ENCODE results near the gene FMO1. TPM values are rescaled to one million over a fixed set of nuclear protein-coding genes. Genes with fewer than 3 reads are reported as not detected.
A peak's percentile ranks its signal among the peaks of the same experiment; 100 is the strongest.

FMO1 gene
- total and polyA plus RNA-seq, 8 donors = 1.4 to 3.2 (median 2.2) TPM; not detected in 4

- H3K4me3 ChIP-seq = peak overlapping the region; percentile 53 to 58 (median 55)
- 3 to 6% (median 3%) methylated on average over 31 to 34 of the region's 34 CpGs for WGBS, 5 donors
- TF ChIP-seq, protein P1, sequence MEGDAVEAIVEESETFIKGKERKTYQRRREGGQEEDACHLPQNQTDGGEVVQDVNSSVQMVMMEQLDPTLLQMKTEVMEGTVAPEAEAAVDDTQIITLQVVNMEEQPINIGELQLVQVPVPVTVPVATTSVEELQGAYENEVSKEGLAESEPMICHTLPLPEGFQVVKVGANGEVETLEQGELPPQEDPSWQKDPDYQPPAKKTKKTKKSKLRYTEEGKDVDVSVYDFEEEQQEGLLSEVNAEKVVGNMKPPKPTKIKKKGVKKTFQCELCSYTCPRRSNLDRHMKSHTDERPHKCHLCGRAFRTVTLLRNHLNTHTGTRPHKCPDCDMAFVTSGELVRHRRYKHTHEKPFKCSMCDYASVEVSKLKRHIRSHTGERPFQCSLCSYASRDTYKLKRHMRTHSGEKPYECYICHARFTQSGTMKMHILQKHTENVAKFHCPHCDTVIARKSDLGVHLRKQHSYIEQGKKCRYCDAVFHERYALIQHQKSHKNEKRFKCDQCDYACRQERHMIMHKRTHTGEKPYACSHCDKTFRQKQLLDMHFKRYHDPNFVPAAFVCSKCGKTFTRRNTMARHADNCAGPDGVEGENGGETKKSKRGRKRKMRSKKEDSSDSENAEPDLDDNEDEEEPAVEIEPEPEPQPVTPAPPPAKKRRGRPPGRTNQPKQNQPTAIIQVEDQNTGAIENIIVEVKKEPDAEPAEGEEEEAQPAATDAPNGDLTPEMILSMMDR (IDR thresholded peaks at IDR 0.05) = peak in 4 of 7 experiments; percentile 23 to 41 (median 34)
- no peak for TF ChIP-seq POLR2AphosphoS5 (IDR thresholded peaks at IDR 0.05)
- peak; percentile 51 to 78 for DNase-seq
- H3K27ac ChIP-seq = peak overlapping the region; percentile 68 to 92 (median 71)
- H3K4me1 ChIP-seq = peaks cover 0 to 24% (median 13%) of the 10 kb centered on the region in 4 donors
- intact Hi-C loops (cut with DNase I; ENCODE audit: low total_unique reads) = no loop called here
- peaks cover 0 to 31% (median 4%) of the 10 kb centered on the region in 3 donors for H3K27me3 ChIP-seq
- H3K9me3 ChIP-seq = no peaks in the 10 kb centered on the region
- H3K36me3 ChIP-seq = no peaks in the 10 kb centered on the region
Observed at GRCh38 chr1:171251042-171251951, 3.0 kb downstream of the FMO1 start.

DNA sequence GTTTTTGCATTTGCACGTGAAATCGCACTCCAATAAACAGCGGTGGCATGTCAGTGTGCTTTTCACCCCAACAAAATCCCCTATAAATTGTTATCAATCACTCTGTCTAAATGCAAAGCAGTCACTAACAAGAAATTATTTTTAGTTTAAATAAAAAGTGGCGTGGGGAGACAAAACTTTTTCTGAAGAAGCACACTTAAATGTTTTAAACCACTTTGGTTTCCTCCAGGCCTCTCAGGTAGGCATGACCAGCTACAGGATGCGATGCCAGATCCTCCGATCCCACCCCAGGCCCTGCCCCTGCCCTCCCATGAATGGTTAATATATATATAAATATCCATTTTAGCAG lies 3.6 kb downstream of the FMO1 start:
- peaks cover 0 to 30% (median 15%) of the 10 kb centered on the region in 4 donors for H3K4me1 ChIP-seq
- DNase-seq = no peak
- H3K27me3 ChIP-seq = peaks cover 0 to 31% (median 4%) of the 10 kb centered on the region in 3 donors
- TF ChIP-seq EP300 (IDR thresholded peaks at IDR 0.05) (no peak), POLR2A (IDR thresholded peaks at IDR 0.05) (no peak), POLR2AphosphoS5 (IDR thresholded peaks at IDR 0.05) (no peak)
- TF ChIP-seq, protein P1 (IDR thresholded peaks at IDR 0.05) = no peak
- WGBS, 5 donors = 23 to 39% (median 28%) methylated on average over 6 of the region's 6 CpGs
- intact Hi-C loops (cut with DNase I; ENCODE audit: low total_unique reads) = no loop called here
- no peaks in the 10 kb centered on the region for H3K9me3 ChIP-seq
- peak overlapping the region; percentile 53 to 58 (median 55) for H3K4me3 ChIP-seq
- peak overlapping the region in 4 of 5 donors; percentile 18 to 81 (median 70) for H3K27ac ChIP-seq
- no peaks in the 10 kb centered on the region for H3K36me3 ChIP-seq

GRCh38 chr1:171252482-171252881 lies 4.2 kb downstream of the FMO1 start:
- peak overlapping the region in 3 of 5 donors; percentile 18 to 81 (median 71) for H3K27ac ChIP-seq
- H3K4me3 ChIP-seq = no peak overlapping the region
- 51 to 71% (median 61%) methylated on average over 5 of the region's 5 CpGs for WGBS, 5 donors
- no peak for TF ChIP-seq EP300 (IDR thresholded peaks at IDR 0.05)
- TF ChIP-seq POLR2A (IDR thresholded peaks at IDR 0.05) = no peak
- H3K27me3 ChIP-seq = peaks cover 0 to 31% (median 4%) of the 10 kb centered on the region in 3 donors
- peaks cover 5 to 36% (median 19%) of the 10 kb centered on the region in 4 donors for H3K4me1 ChIP-seq
- intact Hi-C loops (cut with DNase I; ENCODE audit: low total_unique reads) = no loop called here
- no peaks in the 10 kb centered on the region for H3K9me3 ChIP-seq
- no peaks in the 10 kb centered on the region for H3K36me3 ChIP-seq
- DNase-seq = peak in 1 of 2 donors; percentile 49

DNA sequence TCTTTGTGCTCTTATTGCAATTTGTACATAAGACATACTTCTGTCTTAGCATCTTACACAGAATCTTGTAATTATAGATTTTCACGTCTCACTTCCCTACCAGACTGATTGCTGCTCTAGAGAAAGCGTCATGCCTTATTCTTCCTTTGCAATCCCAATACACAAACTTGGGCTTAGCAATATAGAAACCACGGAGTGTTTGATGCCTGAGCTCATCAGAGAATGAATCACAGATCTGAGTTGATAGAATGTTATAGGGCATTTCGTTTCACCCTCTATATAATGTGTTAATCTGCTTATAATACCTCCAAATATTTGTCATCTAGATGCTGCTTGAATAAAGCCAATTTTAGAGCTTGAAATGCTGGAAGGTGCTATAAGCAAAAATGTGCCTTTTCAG lies 6.6 kb downstream of the FMO1 start:
- Histone ChIP-seq H3K4me3 (no peak overlapping the region), H3K36me3 (no peaks in the 10 kb centered on the region), H3K27ac (no peak overlapping the region), H3K9me3 (no peaks in the 10 kb centered on the region), H3K4me1 (peaks cover 8 to 41% (median 21%) of the 10 kb centered on the region in 4 donors), H3K27me3 (peaks cover 0 to 31% (median 4%) of the 10 kb centered on the region in 3 donors)
- 42 to 64% (median 47%) methylated on average over 4 of the region's 4 CpGs for WGBS, 5 donors
- intact Hi-C loops (cut with DNase I; ENCODE audit: low total_unique reads) = no loop called here
- DNase-seq = no peak
- TF ChIP-seq POLR2A (IDR thresholded peaks at IDR 0.05) (no peak), EP300 (IDR thresholded peaks at IDR 0.05) (no peak), POLR2AphosphoS5 (IDR thresholded peaks at IDR 0.05) (no peak)
- TF ChIP-seq, protein P1 (IDR thresholded peaks at IDR 0.05) = no peak

Data from stomach (tissue), 9 donors.